ENCODE measurements around the gene SP3. TPM values are rescaled to one million over a fixed set of nuclear protein-coding genes. Genes with fewer than 3 reads are reported as not detected.

SP3 gene
- total and polyA plus RNA-seq, 2 of the 8 experiments (the other 6 are each of a cell fraction or from before 2014, with no cell fraction given) = 31.0 to 92.1 TPM

- POLR2A ChIA-PET (ENCODE audit: partially characterized antibody) = no interaction called here
- H2BK5ac ChIP-seq (ENCODE audit: low read depth, low read length) = no peak overlapping the region
- no peak overlapping the region for H2AK5ac ChIP-seq (ENCODE audit: low read depth, low read length)
- H4K8ac ChIP-seq (ENCODE audit: extremely low read depth, insufficient read depth, low read length) = no peak overlapping the region
- no peak overlapping the region for H3K14ac ChIP-seq (ENCODE audit: insufficient read length)
- H3K79me2 ChIP-seq (ENCODE audit: control insufficient read depth in 1 of 2, insufficient read depth in 2 of 2, low read length in 2 of 2) = no peaks in the 10 kb centered on the region
- FAIRE-seq (no peak), DNase-seq (ENCODE audit: low read depth in 1 of 2, low spot score in 2 of 2) (no peak)
- no peak overlapping the region for H4K91ac ChIP-seq (replicated peaks; ENCODE audit: insufficient read length, low read length)
- no peak overlapping the region for H2AFZ ChIP-seq (ENCODE audit: low read length)
- no peak overlapping the region for H2BK120ac ChIP-seq (replicated peaks; ENCODE audit: low read depth, low read length)
- H3K23me2 ChIP-seq (ENCODE audit: low read depth, low read length) = no peaks in the 10 kb centered on the region
- 88% methylated on average over 2 of the region's 2 CpGs; no CpG with 5 or more reads in 1 of the 2 experiments for WGBS, 2 experiments (ENCODE audit: extremely low coverage in 1 of 2, insufficient coverage in 1 of 2, insufficient read length in 1 of 2, insufficient replicate concordance in 2 of 2, low coverage in 1 of 2, low lambda C conversion rate in 2 of 2, missing lambda C conversion rate in 1 of 2)
- H3K36me3 ChIP-seq (ENCODE audit: control insufficient read depth in 2 of 4, insufficient read depth in 4 of 4, low read length in 3 of 4) = no peaks in the 10 kb centered on the region
- no peak for TF ChIP-seq SIRT6 (IDR thresholded peaks at IDR 0.05; ENCODE audit: low read length)
- no peak for TF ChIP-seq SUZ12 (IDR thresholded peaks at IDR 0.05; ENCODE audit: low read length)
- no peak for TF ChIP-seq CHD2 (IDR thresholded peaks at IDR 0.05; ENCODE audit: low read length)
- TF ChIP-seq JUND (IDR thresholded peaks at IDR 0.05; ENCODE audit: low read length) = no peak
- no peak for TF ChIP-seq SIN3A (conservative IDR thresholded peaks at IDR 0.05 in 1 of 2, IDR thresholded peaks at IDR 0.05 in 1 of 2; ENCODE audit: low read depth in 1 of 2, low read length in 2 of 2)
- no peak for TF ChIP-seq RNF2 (IDR thresholded peaks at IDR 0.05; ENCODE audit: borderline replicate concordance, low read depth, low read length, missing control alignments, poor library complexity, severe bottlenecking)
- TF ChIP-seq CEBPB (IDR thresholded peaks at IDR 0.05; ENCODE audit: low read depth, low read length) = no peak
- no peak for TF ChIP-seq SP2 (IDR thresholded peaks at IDR 0.05; ENCODE audit: low read length)
- TF ChIP-seq HDAC2 (IDR thresholded peaks at IDR 0.05; ENCODE audit: borderline replicate concordance in 1 of 2, low read depth in 2 of 2, low read length in 2 of 2) = no peak
- no peak for TF ChIP-seq GTF2F1 (IDR thresholded peaks at IDR 0.05; ENCODE audit: borderline replicate concordance, low read depth, low read length)
- no peak for TF ChIP-seq ASH2L (IDR thresholded peaks at IDR 0.05; ENCODE audit: low read length)
- no peak for TF ChIP-seq TBP (IDR thresholded peaks at IDR 0.05; ENCODE audit: low read depth, low read length)
- no peak for TF ChIP-seq MAFK (IDR thresholded peaks at IDR 0.05; ENCODE audit: low read depth, low read length)
- TF ChIP-seq CHD1 (IDR thresholded peaks at IDR 0.05; ENCODE audit: low read depth, low read length) = no peak
- no peaks in the 10 kb centered on the region for H3K27me3 ChIP-seq (replicated peaks in 1 of 4; ENCODE audit: control insufficient read depth in 3 of 4, extremely low read depth in 1 of 4, insufficient read depth in 3 of 4, low read length in 3 of 4)
- no peak overlapping the region for H2BK20ac ChIP-seq (ENCODE audit: low read length)
- no peak overlapping the region for H3K4me2 ChIP-seq (ENCODE audit: insufficient read depth in 1 of 2, low read depth in 2 of 2, low read length in 2 of 2)
- no peak overlapping the region for H3K9ac ChIP-seq (replicated peaks in 1 of 4; ENCODE audit: extremely low read depth in 1 of 4, low read depth in 3 of 4, low read length in 3 of 4)
- no peaks in the 10 kb centered on the region for H3K79me1 ChIP-seq (ENCODE audit: low read depth, low read length)
- no peaks in the 10 kb centered on the region for H3K4me1 ChIP-seq (replicated peaks in 1 of 4; ENCODE audit: control insufficient read depth in 3 of 4, insufficient read depth in 4 of 4, low read length in 3 of 4)
- H4K20me1 ChIP-seq (replicated peaks in 1 of 2; ENCODE audit: control insufficient read depth in 1 of 2, insufficient read depth in 2 of 2, low read length in 2 of 2) = no peaks in the 10 kb centered on the region
- H3K18ac ChIP-seq (ENCODE audit: extremely low read depth, low read length) = no peak overlapping the region
- H2BK15ac ChIP-seq (ENCODE audit: low read length) = no peak overlapping the region
- H3K27ac ChIP-seq (ENCODE audit: low read depth, low read length) = no peak overlapping the region
- H3K56ac ChIP-seq (replicated peaks; ENCODE audit: insufficient read length, low read depth, low read length) = no peak overlapping the region
- peaks cover 9 to 14% of the 10 kb centered on the region in 2 experiments for H3K9me3 ChIP-seq (ENCODE audit: insufficient read depth in 2 of 2, low read depth in 1 of 2, low read length in 1 of 2)
- H3K4ac ChIP-seq (replicated peaks; ENCODE audit: insufficient read length, low read depth, low read length) = no peak overlapping the region
- no peak overlapping the region for H2BK12ac ChIP-seq (ENCODE audit: low read depth, low read length)
- no peak overlapping the region for H3K4me3 ChIP-seq (ENCODE audit: extremely low read depth in 1 of 4, insufficient read depth in 2 of 4, low read depth in 3 of 4, low read length in 4 of 4)
- CTCF ChIA-PET (ENCODE audit: partially characterized antibody) = interaction anchor here (1.5 to 1.7 kb wide), 2 partner anchors 10 to 170 kb away, joined by 6 to 9 read pairs; no protein-coding TSS in a partner anchor
- no peak overlapping the region for H3K23ac ChIP-seq (ENCODE audit: insufficient read length)
- H4K5ac ChIP-seq (ENCODE audit: insufficient read length, low read depth, low read length) = no peak overlapping the region
Measured at GRCh38 chr2:173892341-173892740, 72.8 kb downstream of the SP3 start.

Data from H1 (cell line).